ENCODE measurements around the gene FUCA1. TPM values are rescaled to one million over a fixed set of nuclear protein-coding genes. Genes with fewer than 3 reads are reported as not detected.
A peak's percentile ranks its signal among the peaks of the same experiment; 100 is the strongest.

FUCA1 gene
- total RNA-seq, 1 donor from 2014 or later = 18.1 TPM

DNA sequence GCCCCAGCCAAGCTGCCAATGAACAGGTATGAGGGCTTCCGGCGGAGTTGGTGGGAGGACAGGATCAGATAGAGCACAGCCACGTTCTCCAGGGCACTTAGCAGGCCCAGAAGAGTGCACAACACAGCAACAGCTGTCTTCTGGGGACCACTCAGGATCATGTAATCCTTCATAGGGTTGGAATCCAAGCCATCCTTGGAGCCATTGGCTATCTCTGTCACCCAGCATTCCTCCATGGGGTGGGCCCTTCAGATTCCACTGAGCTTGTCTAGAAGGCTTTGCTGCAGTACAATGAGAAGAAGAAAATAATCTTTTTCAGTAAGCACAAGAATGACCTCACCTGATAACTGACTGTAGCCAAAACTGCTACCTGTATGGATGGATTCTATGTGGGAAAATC, 7.3 kb upstream of the FUCA1 start:
- no peaks in the 10 kb centered on the region for H3K4me1 Mint-ChIP-seq (ENCODE audit: low read depth)
- no peak for DNase-seq (ENCODE audit: low spot score, unreplicated experiment)
- no peak overlapping the region for H3K27ac Mint-ChIP-seq
- no peak for TF ChIP-seq CTCF (IDR thresholded peaks at IDR 0.05; ENCODE audit: unreplicated experiment)
- H3K9me3 Mint-ChIP-seq (ENCODE audit: low read depth) = peaks cover 23% of the 10 kb centered on the region
- H3K4me3 Mint-ChIP-seq (ENCODE audit: low read depth) = no peak overlapping the region
- no peaks in the 10 kb centered on the region for H3K27me3 Mint-ChIP-seq
- peaks cover 6% of the 10 kb centered on the region for H3K36me3 Mint-ChIP-seq (ENCODE audit: insufficient read depth)

- H3K9me3 Mint-ChIP-seq (ENCODE audit: low read depth) = peaks cover 6% of the 10 kb centered on the region
- H3K27me3 Mint-ChIP-seq = peaks cover 10% of the 10 kb centered on the region
- peaks cover 2% of the 10 kb centered on the region for H3K36me3 Mint-ChIP-seq (ENCODE audit: insufficient read depth)
- H3K27ac Mint-ChIP-seq = no peak overlapping the region
- H3K4me3 Mint-ChIP-seq (ENCODE audit: low read depth) = no peak overlapping the region
- DNase-seq (ENCODE audit: low spot score, unreplicated experiment) = no peak
- TF ChIP-seq CTCF (IDR thresholded peaks at IDR 0.05; ENCODE audit: unreplicated experiment) = no peak
- peaks cover under 1% of the 10 kb centered on the region for H3K4me1 Mint-ChIP-seq (ENCODE audit: low read depth)
Measured at GRCh38 chr1:23872421-23872820, 4.3 kb upstream of the FUCA1 start.

- Mint-ChIP-seq H3K36me3 (ENCODE audit: insufficient read depth) (no peaks in the 10 kb centered on the region), H3K4me3 (ENCODE audit: low read depth) (no peak overlapping the region), H3K4me1 (ENCODE audit: low read depth) (peaks cover 6% of the 10 kb centered on the region), H3K27me3 (peaks cover 10% of the 10 kb centered on the region), H3K27ac (no peak overlapping the region), H3K9me3 (ENCODE audit: low read depth) (no peaks in the 10 kb centered on the region)
- TF ChIP-seq CTCF (IDR thresholded peaks at IDR 0.05; ENCODE audit: unreplicated experiment) = no peak
- no peak for DNase-seq (ENCODE audit: low spot score, unreplicated experiment)
Measured at GRCh38 chr1:23869051-23869450, 961 bp upstream of the FUCA1 start.

- Mint-ChIP-seq H3K4me1 (ENCODE audit: low read depth) (peaks cover 6% of the 10 kb centered on the region), H3K9me3 (ENCODE audit: low read depth) (no peaks in the 10 kb centered on the region), H3K27ac (no peak overlapping the region), H3K36me3 (ENCODE audit: insufficient read depth) (no peaks in the 10 kb centered on the region), H3K27me3 (peaks cover 10% of the 10 kb centered on the region), H3K4me3 (ENCODE audit: low read depth) (peak overlapping the region; percentile 81)
- peak; percentile 28 for TF ChIP-seq CTCF (IDR thresholded peaks at IDR 0.05; ENCODE audit: unreplicated experiment)
- DNase-seq (ENCODE audit: low spot score, unreplicated experiment) = no peak
Measured at GRCh38 chr1:23868557-23869016, 497 bp upstream of the FUCA1 start.

DNA sequence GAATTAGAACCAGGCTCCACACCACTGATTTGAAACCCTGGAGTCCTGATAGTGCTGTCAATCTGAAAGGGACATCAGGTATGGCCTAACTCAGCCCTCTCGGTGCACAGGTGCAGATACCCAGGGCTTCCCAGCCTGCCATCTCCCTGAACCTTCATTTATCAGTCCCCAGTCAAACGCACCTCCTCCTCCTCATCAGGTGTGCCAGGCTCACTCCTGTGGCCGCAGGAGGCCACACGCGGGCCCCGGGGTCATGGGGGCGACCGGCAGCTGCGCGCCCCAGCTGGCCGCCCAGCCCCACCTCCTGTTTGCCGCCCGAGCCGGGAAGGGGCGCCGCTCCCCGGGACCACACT, 572 bp downstream of the FUCA1 start:
- H3K4me1 Mint-ChIP-seq (ENCODE audit: low read depth) = peaks cover 6% of the 10 kb centered on the region
- peak overlapping the region; percentile 81 for H3K4me3 Mint-ChIP-seq (ENCODE audit: low read depth)
- H3K27ac Mint-ChIP-seq = no peak overlapping the region
- H3K36me3 Mint-ChIP-seq (ENCODE audit: insufficient read depth) = no peaks in the 10 kb centered on the region
- no peaks in the 10 kb centered on the region for H3K9me3 Mint-ChIP-seq (ENCODE audit: low read depth)
- no peak for TF ChIP-seq CTCF (IDR thresholded peaks at IDR 0.05; ENCODE audit: unreplicated experiment)
- H3K27me3 Mint-ChIP-seq = peaks cover 10% of the 10 kb centered on the region
- DNase-seq (ENCODE audit: low spot score, unreplicated experiment) = no peak
